Mesothelial cell of epicardium (in vitro differentiated cells): ENCODE data around the gene SLIRP. TPM values are rescaled to one million over a fixed set of nuclear protein-coding genes. Genes with fewer than 3 reads are reported as not detected.
"Not testable (repeated sequence)": the region's sequence is repeated elsewhere in the genome, so short reads cannot be mapped to it uniquely, and the experiment has no call there.

Source experiments
- DNase-seq, 2 experiments: peaks; one replicate each; pipeline ENCODE4 v3.0.0; 2021; ENCODE audit warnings: low spot score in 2 of 2; ENCODE audit not compliant: unreplicated experiment in 2 of 2
- H3K27ac Mint-ChIP-seq: 2 replicates; pipeline ENCODE4 v1.8.0; 2021; ENCODE audit warnings: mixed read lengths
- H3K27me3 Mint-ChIP-seq: 2 replicates; pipeline ENCODE4 v1.8.0; 2021; ENCODE audit warnings: low read depth, mixed read lengths
- H3K36me3 Mint-ChIP-seq: 2 replicates; pipeline ENCODE4 v1.8.0; 2021; ENCODE audit warnings: mixed read lengths
- H3K4me1 Mint-ChIP-seq: 2 replicates; pipeline ENCODE4 v1.8.0; 2021; ENCODE audit warnings: mixed read lengths
- H3K4me3 Mint-ChIP-seq: 2 replicates; pipeline ENCODE4 v1.8.0; 2021; ENCODE audit warnings: mild to moderate bottlenecking, moderate library complexity, mixed read lengths
- H3K9me3 Mint-ChIP-seq: 2 replicates; pipeline ENCODE4 v1.8.0; 2021; ENCODE audit warnings: mixed read lengths
- CTCF ChIP-seq: fragments of 200-600 bp; sonication (generic); IDR thresholded peaks from one replicate; pipeline ENCODE4 v1.5.0; 2021; ENCODE audit warnings: antibody characterized with exemption; ENCODE audit not compliant: unreplicated experiment
- total RNA-seq: library from RNA; stranded (reverse); gene quantifications from 3 replicates; pipeline ENCODE4 v1.2.1, GENCODE V29; 2021

The SLIRP gene
- total RNA-seq, result 88.5 to 106 TPM (median 104 TPM) in 3 replicates

- H3K27me3 Mint-ChIP-seq, result no peaks in the 10 kb centered on the region
- H3K9me3 Mint-ChIP-seq, result no peaks in the 10 kb centered on the region
- peak within 1 kb of the TSS; percentile 96 for H3K4me3 Mint-ChIP-seq
- peaks cover 3% of the 10 kb centered on the region for H3K36me3 Mint-ChIP-seq
- DNase-seq, result peak; percentile 49 to 74
- TF ChIP-seq CTCF, result no peak
- H3K27ac Mint-ChIP-seq, result peak within 1 kb of the TSS; percentile 94
- H3K4me1 Mint-ChIP-seq, result peaks cover 27% of the 10 kb centered on the region
Observed at GRCh38 chr14:77707724-77708408, at the start of gene SLIRP, which contains the start of gene ALKBH1. TSS of gene SLIRP (plus strand) at chr14:77708103. CDS start at chr14:77708112, 9 bp downstream. TSS of gene ALKBH1 (minus strand) at chr14:77708023. CDS start at chr14:77708004, 19 bp downstream.

- no peaks in the 10 kb centered on the region for H3K27me3 Mint-ChIP-seq
- H3K27ac Mint-ChIP-seq, result no peak overlapping the region
- no peak for TF ChIP-seq CTCF
- no peak for DNase-seq
- no peaks in the 10 kb centered on the region for H3K9me3 Mint-ChIP-seq
- no peak overlapping the region for H3K4me3 Mint-ChIP-seq
- H3K4me1 Mint-ChIP-seq, result peaks cover 21% of the 10 kb centered on the region
- H3K36me3 Mint-ChIP-seq, result no peaks in the 10 kb centered on the region
Observed at GRCh38 chr14:77659831-77660230, 48.1 kb upstream of the SLIRP start.

- no peaks in the 10 kb centered on the region for H3K27me3 Mint-ChIP-seq
- no peak for DNase-seq
- no peak overlapping the region for H3K4me3 Mint-ChIP-seq
- H3K27ac Mint-ChIP-seq, result no peak overlapping the region
- no peak for TF ChIP-seq CTCF
- H3K9me3 Mint-ChIP-seq, result no peaks in the 10 kb centered on the region
- H3K4me1 Mint-ChIP-seq, result peaks cover 18% of the 10 kb centered on the region
- H3K36me3 Mint-ChIP-seq, result no peaks in the 10 kb centered on the region
Observed at GRCh38 chr14:77660754-77661153, 47.1 kb upstream of the SLIRP start.

GRCh38 chr14:77661562-77661961, 46.3 kb upstream of the SLIRP start:
- H3K4me1 Mint-ChIP-seq, result peaks cover 18% of the 10 kb centered on the region
- not testable (repeated sequence) for H3K27me3 Mint-ChIP-seq, DNase-seq, H3K4me3 Mint-ChIP-seq, H3K9me3 Mint-ChIP-seq, H3K36me3 Mint-ChIP-seq, H3K27ac Mint-ChIP-seq

GRCh38 chr14:77663293-77663692, 44.6 kb upstream of the SLIRP start:
- no peaks in the 10 kb centered on the region for H3K9me3 Mint-ChIP-seq
- H3K36me3 Mint-ChIP-seq, result no peaks in the 10 kb centered on the region
- peaks cover 18% of the 10 kb centered on the region for H3K4me1 Mint-ChIP-seq
- no peak for DNase-seq
- H3K4me3 Mint-ChIP-seq, result no peak overlapping the region
- peak overlapping the region; percentile 26 for H3K27ac Mint-ChIP-seq
- no peaks in the 10 kb centered on the region for H3K27me3 Mint-ChIP-seq
- no peak for TF ChIP-seq CTCF

- H3K4me3 Mint-ChIP-seq, result no peak overlapping the region
- H3K36me3 Mint-ChIP-seq, result no peaks in the 10 kb centered on the region
- DNase-seq, result no peak
- no peak for TF ChIP-seq CTCF
- no peaks in the 10 kb centered on the region for H3K9me3 Mint-ChIP-seq
- no peaks in the 10 kb centered on the region for H3K27me3 Mint-ChIP-seq
- H3K4me1 Mint-ChIP-seq, result peaks cover 16% of the 10 kb centered on the region
- H3K27ac Mint-ChIP-seq, result no peak overlapping the region
Observed at GRCh38 chr14:77667331-77667730, 40.6 kb upstream of the SLIRP start.
